Endothelial cell of umbilical vein (primary cell): ENCODE results near the gene LANCL2. TPM values are rescaled to one million over a fixed set of nuclear protein-coding genes. Genes with fewer than 3 reads are reported as not detected.

ENCODE experiments used
- BruUV-seq: library from RNA; stranded (reverse); fragments of 400-500 nt; replicated peaks from 2 replicates; lab custom pipeline; 2021; lab: Mats Ljungman, UMichigan
- CTCF ChIA-PET: fragments of 300-600, 350-600 bp; sonication (Branson Sonifier 250); formaldehyde crosslinking; loops from one replicate; lab custom pipeline; 2021; ENCODE audit warnings: antibody characterized with exemption, inconsistent platforms; lab: Charles Lee
- POLR2A ChIA-PET: fragments of 300-600, 350-600 bp; sonication (Branson Sonifier 250); formaldehyde crosslinking; loops from one replicate; lab custom pipeline; 2021; ENCODE audit warnings: antibody characterized with exemption, inconsistent platforms; lab: Charles Lee
- DNase-seq: peaks from one replicate; pipeline ENCODE4 v3.0.0-alpha.2; 2011; ENCODE audit warnings: low read depth, low spot score
- FAIRE-seq: peaks from 2 replicates; lab custom pipeline; 2011; peaks lifted over from hg19 to GRCh38; lab: Jason Lieb, UNC
- H2AFZ ChIP-seq: 2 replicates; pipeline ENCODE4 v1.6.0; 2012; ENCODE audit warnings: low read depth, low read length, control low read depth, inconsistent platforms
- H3K27ac ChIP-seq: 2 replicates; pipeline ENCODE4 v1.5.1; 2011; ENCODE audit warnings: low read depth, mild to moderate bottlenecking, control low read depth, low read length, moderate library complexity; ENCODE audit not compliant: insufficient read depth
- H3K27me3 ChIP-seq, 2 experiments: 2 replicates each; pipeline versions ENCODE4 v1.6.0 to v1.6.1; 2011; ENCODE audit warnings: low read length in 2 of 2, mixed read lengths in 1 of 2; ENCODE audit not compliant: control insufficient read depth in 2 of 2, insufficient read depth in 2 of 2
- H3K36me3 ChIP-seq, 2 experiments: 2 replicates in 1 of 2; 3 replicates in 1 of 2; pipeline ENCODE4 v1.5.1; 2011; ENCODE audit warnings: low read length in 2 of 2, mild to moderate bottlenecking in 1 of 2, moderate library complexity in 1 of 2; ENCODE audit not compliant: control insufficient read depth in 2 of 2, insufficient read depth in 2 of 2; ENCODE audit errors: extremely low read depth in 1 of 2
- H3K4me1 ChIP-seq: 3 replicates; pipeline ENCODE4 v1.5.1; 2011; ENCODE audit warnings: mild to moderate bottlenecking, low read length; ENCODE audit not compliant: control insufficient read depth, insufficient read depth; ENCODE audit errors: extremely low read depth
- H3K4me2 ChIP-seq: 2 replicates; pipeline ENCODE4 v1.6.1; 2011; ENCODE audit warnings: low read length, control low read depth, mixed read lengths; ENCODE audit not compliant: insufficient read depth
- H3K4me3 ChIP-seq, 3 experiments: fragments of 200-600 bp in 1 of 3; sonication (generic), shearing (Covaris generic) in 1 of 3; replicated peaks in 1 of 3; 2 replicates each; pipeline ENCODE4 v1.5.1; 2011 to 2016; ENCODE audit warnings: control low read depth in 3 of 3, low read length in 3 of 3, mild to moderate bottlenecking in 2 of 3, inconsistent platforms in 1 of 3, low read depth in 1 of 3, moderate library complexity in 1 of 3; ENCODE audit not compliant: insufficient read depth in 1 of 3
- H3K79me2 ChIP-seq: 2 replicates; pipeline ENCODE4 v1.6.0; 2012; ENCODE audit warnings: low read length, inconsistent platforms; ENCODE audit not compliant: control insufficient read depth, insufficient read depth
- H3K9ac ChIP-seq: replicated peaks from 2 replicates; pipeline ENCODE3; 2011; ENCODE audit warnings: low read length, control low read depth; ENCODE audit not compliant: insufficient read depth; ENCODE audit errors: extremely low read depth
- H3K9me1 ChIP-seq: replicated peaks from 3 replicates; pipeline ENCODE4 v1.6.0; 2011; ENCODE audit warnings: mild to moderate bottlenecking, low read length; ENCODE audit not compliant: control insufficient read depth, insufficient read depth; ENCODE audit errors: extremely low read depth
- H3K9me3 ChIP-seq: replicated peaks from 2 replicates; pipeline ENCODE4 v1.5.1; 2012; ENCODE audit warnings: low read length, inconsistent platforms; ENCODE audit not compliant: control insufficient read depth, insufficient read depth
- H4K20me1 ChIP-seq: replicated peaks from 2 replicates; pipeline ENCODE3; 2011; ENCODE audit warnings: mild to moderate bottlenecking, low read length; ENCODE audit not compliant: control insufficient read depth, insufficient read depth; ENCODE audit errors: extremely low read depth
- CTCF ChIP-seq, 2 donors: IDR thresholded peaks; 1 replicate in 1 of 2; 2 replicates in 1 of 2; pipeline ENCODE4 v1.5.1; 2011; ENCODE audit warnings: low read length in 2 of 2, mild to moderate bottlenecking in 2 of 2, moderate library complexity in 2 of 2, control low read depth in 1 of 2, inconsistent platforms in 1 of 2, low read depth in 1 of 2; ENCODE audit not compliant: insufficient read depth in 1 of 2; ENCODE audit errors: extremely low read depth in 1 of 2
- EZH2 ChIP-seq: IDR thresholded peaks from 2 replicates; pipeline ENCODE4 v1.6.1; 2012; ENCODE audit warnings: borderline replicate concordance, low read depth, mild to moderate bottlenecking, moderate library complexity, low read length, inconsistent platforms; ENCODE audit not compliant: severe bottlenecking
- FOS ChIP-seq: IDR thresholded peaks from 2 replicates; pipeline ENCODE4 v1.6.1; 2011; ENCODE audit warnings: mild to moderate bottlenecking, low read length, moderate library complexity, borderline replicate concordance; ENCODE audit not compliant: insufficient read depth
- GATA2 ChIP-seq: IDR thresholded peaks from 2 replicates; pipeline ENCODE4 v1.7.0; 2011; ENCODE audit warnings: low read depth, mild to moderate bottlenecking, moderate library complexity, mixed read lengths, low read length; ENCODE audit not compliant: insufficient read length, insufficient read depth
- JUN ChIP-seq: IDR thresholded peaks from 2 replicates; pipeline ENCODE4 v1.6.1; 2011; ENCODE audit warnings: borderline replicate concordance, low read depth; ENCODE audit not compliant: insufficient read length, insufficient read depth
- MYC ChIP-seq: IDR thresholded peaks from one replicate; pipeline ENCODE4 v1.6.1; 2011; ENCODE audit warnings: mild to moderate bottlenecking, low read depth, low read length
- POLR2A ChIP-seq: IDR thresholded peaks from 2 replicates; pipeline ENCODE4 v1.6.1; 2012; ENCODE audit warnings: low read depth, mild to moderate bottlenecking, control low read depth, low read length
- POLR2AphosphoS5 ChIP-seq: IDR thresholded peaks from 2 replicates; pipeline ENCODE4 v1.6.1; 2012; ENCODE audit warnings: low read depth, mild to moderate bottlenecking, control low read depth, low read length, moderate library complexity; ENCODE audit not compliant: insufficient read depth
- dilution Hi-C: fragments of 300-500 bp; cut with MboI; formaldehyde crosslinking; loops from one replicate; pipeline ENCODE4 v1.15.0; 2019; ENCODE audit warnings: low sequenced_read_pairs; ENCODE audit not compliant: extremely low pct_ligation_motif_present
- intact Hi-C: fragments of 100-400 bp; cut with micrococcal nuclease; formaldehyde crosslinking; loops from one replicate; pipeline ENCODE4 v1.10.0; 2022
- polyA plus RNA-seq, 4 experiments: library from polyadenylated mRNA; depleted of rRNA in 3 of 4; stranded (reverse) in 3 of 4; unstranded in 1 of 4; fragments of >200 nt; gene quantifications; 2 replicates each; pipeline versions ENCODE4 v1.2.1 to v1.2.3, GENCODE V29; 2011 to 2012; ENCODE audit warnings: missing spikeins in 1 of 4
- total RNA-seq: library from RNA; stranded (reverse); gene quantifications from 2 replicates; pipeline ENCODE4 v1.2.3, GENCODE V29; 2021
- TF ChIP-seq, protein P1 (sequence below): IDR thresholded peaks from 2 replicates; pipeline ENCODE4 v1.6.1; 2011; ENCODE audit not compliant: insufficient read depth, insufficient read length

The LANCL2 gene
- total and polyA plus RNA-seq, 2 donors (not counting 3 experiments of a cell fraction or from before 2014, with no cell fraction given), result 19.2 to 25.3 TPM

DNA sequence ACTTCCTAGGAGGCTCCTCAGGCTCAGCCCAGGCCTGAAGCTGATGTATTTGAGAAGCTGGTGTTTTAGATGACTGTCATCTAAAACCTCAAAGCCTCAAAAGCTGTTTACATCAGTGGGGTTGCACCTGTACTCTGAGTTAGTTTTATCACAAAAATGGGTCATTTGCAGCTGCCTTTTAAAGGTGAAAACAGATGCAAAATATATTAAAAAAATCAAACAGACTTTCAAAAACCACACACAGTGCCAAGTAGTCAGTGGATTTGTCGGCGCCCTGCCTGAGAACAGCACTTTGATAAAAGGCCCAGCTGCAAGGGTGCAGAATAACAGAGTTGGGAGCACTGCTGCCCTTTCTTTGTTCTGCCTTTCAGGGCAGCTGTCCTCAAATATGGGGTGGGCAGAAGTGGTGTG is 104.1 kb downstream of the LANCL2 start:
- H3K9ac ChIP-seq, result no peak overlapping the region
- intact Hi-C loops (no loop called here), dilution Hi-C loops (no loop called here)
- POLR2A ChIA-PET, result no interaction called here
- H3K9me3 ChIP-seq, result no peaks in the 10 kb centered on the region
- DNase-seq (no peak), FAIRE-seq (no peak)
- peaks cover 2% of the 10 kb centered on the region for H3K79me2 ChIP-seq
- no peak overlapping the region for H3K27ac ChIP-seq
- no peak overlapping the region for H3K4me3 ChIP-seq
- H3K4me2 ChIP-seq, result no peak overlapping the region
- peaks cover 12 to 26% of the 10 kb centered on the region in 2 experiments for H3K36me3 ChIP-seq
- H2AFZ ChIP-seq, result no peak overlapping the region
- no peaks in the 10 kb centered on the region for H4K20me1 ChIP-seq
- CTCF ChIA-PET, result interaction anchor here (0.6 kb wide), 1 partner anchor 125 kb away, joined by 3 read pairs; no protein-coding TSS in a partner anchor
- H3K9me1 ChIP-seq, result no peaks in the 10 kb centered on the region
- H3K27me3 ChIP-seq, result no peaks in the 10 kb centered on the region
- H3K4me1 ChIP-seq, result no peaks in the 10 kb centered on the region
- no TSS peak for BruUV-seq
- TF ChIP-seq, protein P1, sequence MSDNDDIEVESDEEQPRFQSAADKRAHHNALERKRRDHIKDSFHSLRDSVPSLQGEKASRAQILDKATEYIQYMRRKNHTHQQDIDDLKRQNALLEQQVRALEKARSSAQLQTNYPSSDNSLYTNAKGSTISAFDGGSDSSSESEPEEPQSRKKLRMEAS, result no peak
- TF ChIP-seq CTCF (IDR thresholded peaks at IDR 0.05; ENCODE audit: extremely low read depth in 1 of 2, insufficient read depth in 1 of 2, low read depth in 1 of 2, low read length in 2 of 2) (no peak), JUN (no peak), MYC (no peak), POLR2AphosphoS5 (no peak), GATA2 (no peak), EZH2 (no peak), FOS (no peak), POLR2A (no peak)
